Tibial nerve (tissue), 4 donors: ENCODE measurements around the gene FGD3.

Source experiments
- CTCF ChIP-seq, 5 experiments: fragments of 200-600 bp in 3 of 5; fragments of 450-650 bp in 2 of 5; sonication (generic) in 3 of 5; IDR thresholded peaks; one replicate each; pipeline ENCODE4 v1.5.1; 2016 to 2019; ENCODE audit warnings: antibody characterized with exemption in 5 of 5, mild to moderate bottlenecking in 3 of 5, moderate library complexity in 2 of 5
- EP300 ChIP-seq, 2 donors: sonication (generic); formaldehyde crosslinking; IDR thresholded peaks; one replicate each; pipeline ENCODE4 v1.6.1; 2017; ENCODE audit warnings: antibody characterized with exemption in 2 of 2, mild to moderate bottlenecking in 1 of 2
- POLR2A ChIP-seq, 2 donors: fragments of 450-650 bp; IDR thresholded peaks; one replicate each; pipeline ENCODE4 v1.6.1; 2017; ENCODE audit warnings: antibody characterized with exemption in 2 of 2, mild to moderate bottlenecking in 2 of 2, moderate library complexity in 2 of 2

DNA sequence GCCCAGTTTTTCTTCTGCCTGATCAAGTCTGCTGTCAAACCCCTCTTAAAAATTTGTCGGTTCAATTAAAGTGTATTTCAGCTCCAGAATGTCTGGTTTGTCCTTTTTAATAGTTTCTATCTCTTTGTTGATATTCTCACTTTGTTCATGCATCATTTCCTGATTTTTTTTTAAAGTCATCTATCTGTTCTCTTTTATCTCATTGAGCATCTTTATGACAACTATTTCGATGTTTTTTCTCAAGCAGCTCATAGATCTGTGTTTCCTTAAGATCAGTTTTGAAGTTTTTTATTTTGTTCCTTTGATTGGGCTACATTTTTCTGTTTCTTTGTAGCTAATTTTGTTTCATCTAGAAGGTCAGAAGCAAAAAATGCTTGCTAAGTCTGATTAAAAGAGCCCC is 53.7 kb downstream of the FGD3 start:
- TF ChIP-seq CTCF (IDR thresholded peaks at IDR 0.05): no peak
- TF ChIP-seq POLR2A (IDR thresholded peaks at IDR 0.05): no peak
- no peak for TF ChIP-seq EP300 (IDR thresholded peaks at IDR 0.05)
